GM12878 (cell line): ENCODE measurements around the gene PPA1.

ENCODE experiments used
- ATF3 ChIP-seq: IDR thresholded peaks from 2 replicates; pipeline ENCODE4 v1.6.1; 2011; ENCODE audit warnings: low read depth, mild to moderate bottlenecking, low read length, moderate library complexity, borderline replicate concordance; ENCODE audit errors: extremely low read depth
- BRCA1 ChIP-seq: IDR thresholded peaks from 2 replicates; pipeline ENCODE4 v1.6.1; 2011; ENCODE audit warnings: low read depth, low read length, improper control_type of control experiment
- CBFB ChIP-seq: IDR thresholded peaks from 2 replicates; pipeline ENCODE4 v1.6.1; 2016; ENCODE audit warnings: antibody characterized with exemption, low read depth
- CEBPB ChIP-seq, 2 experiments: fragments of 150-350 bp in 1 of 2; IDR thresholded peaks; 2 replicates each; pipeline ENCODE4 v1.6.1; 2012 to 2014; ENCODE audit warnings: low read depth in 2 of 2, low read length in 2 of 2, borderline replicate concordance in 1 of 2, inconsistent platforms in 1 of 2
- CTCF ChIP-seq, 3 experiments: IDR thresholded peaks in 2 of 3; conservative IDR thresholded peaks in 1 of 3; 2 replicates each; pipeline ENCODE4 v1.5.1; 2011; ENCODE audit warnings: low read depth in 3 of 3, low read length in 3 of 3, mild to moderate bottlenecking in 3 of 3, control low read depth in 2 of 3, moderate library complexity in 2 of 3, inconsistent platforms in 1 of 3, mixed read lengths in 1 of 3; ENCODE audit not compliant: control insufficient read depth in 2 of 3, insufficient read depth in 1 of 3; ENCODE audit errors: extremely low read depth in 1 of 3
- EGR1 ChIP-seq, 2 experiments: IDR thresholded peaks; 1 replicate in 1 of 2; 2 replicates in 1 of 2; pipeline ENCODE4 v1.6.1; 2011 to 2012; ENCODE audit warnings: low read depth in 2 of 2, low read length in 2 of 2, borderline replicate concordance in 1 of 2, mild to moderate bottlenecking in 1 of 2, moderate library complexity in 1 of 2
- EZH2 ChIP-seq: IDR thresholded peaks from 2 replicates; pipeline ENCODE4 v1.6.1; 2012; ENCODE audit warnings: low read depth, mild to moderate bottlenecking, control low read depth, inconsistent platforms, low read length, borderline replicate concordance; ENCODE audit not compliant: control insufficient read depth
- GATAD2B ChIP-seq: fragments of 450-650 bp; conservative IDR thresholded peaks from 2 replicates; pipeline ENCODE4 v1.6.1; 2017; ENCODE audit warnings: low read depth, mild to moderate bottlenecking, moderate library complexity
- POLR2AphosphoS5 ChIP-seq: IDR thresholded peaks from 2 replicates; pipeline ENCODE4 v1.6.1; 2011; ENCODE audit warnings: mild to moderate bottlenecking, low read length, inconsistent platforms
- SREBF1 ChIP-seq: IDR thresholded peaks from 2 replicates; pipeline ENCODE4 v1.6.1; 2012; ENCODE audit warnings: mild to moderate bottlenecking, low read length
- TBL1XR1 ChIP-seq: IDR thresholded peaks from 2 replicates; pipeline ENCODE4 v1.6.1; 2012; ENCODE audit warnings: low read depth, low read length, improper control_type of control experiment
- ZNF274 ChIP-seq: IDR thresholded peaks from one replicate; pipeline ENCODE4 v1.8.0; 2011; ENCODE audit not compliant: insufficient read length, insufficient read depth
- ZNF384 ChIP-seq: IDR thresholded peaks from 2 replicates; pipeline ENCODE4 v1.6.1; 2012; ENCODE audit warnings: low read depth, mild to moderate bottlenecking, low read length, improper control_type of control experiment, borderline replicate concordance

- no peak for TF ChIP-seq POLR2AphosphoS5
- no peak for TF ChIP-seq SREBF1
- TF ChIP-seq CEBPB (IDR thresholded peaks at IDR 0.05; ENCODE audit: borderline replicate concordance in 1 of 2, low read depth in 2 of 2, low read length in 2 of 2) = no peak
- no peak for TF ChIP-seq BRCA1
- no peak for TF ChIP-seq CTCF (IDR thresholded peaks at IDR 0.05 in 2 of 3, conservative IDR thresholded peaks at IDR 0.05 in 1 of 3; ENCODE audit: control insufficient read depth in 2 of 3, extremely low read depth in 1 of 3, insufficient read depth in 1 of 3, low read depth in 3 of 3, low read length in 3 of 3)
- TF ChIP-seq TBL1XR1 = no peak
- TF ChIP-seq CBFB = no peak
- TF ChIP-seq ATF3 = no peak
- no peak for TF ChIP-seq ZNF274
- TF ChIP-seq ZNF384 = no peak
- TF ChIP-seq EZH2 = no peak
- TF ChIP-seq EGR1 (IDR thresholded peaks at IDR 0.05; ENCODE audit: borderline replicate concordance in 1 of 2, low read depth in 2 of 2, low read length in 2 of 2) = no peak
- no peak for TF ChIP-seq GATAD2B
Observed at GRCh38 chr10:70268376-70268775, 35.1 kb upstream of the PPA1 start.
